Pons (tissue), 1 donor: ENCODE results near the gene MAB21L1.

Source experiments
- DNase-seq: peaks from one replicate; pipeline ENCODE4 v3.0.0-alpha.2; 2016; ENCODE audit warnings: low spot score

The MAB21L1 gene

GRCh38 chr13:35479706-35480105, 3.2 kb upstream of the MAB21L1 start:
- no peak for DNase-seq

DNA sequence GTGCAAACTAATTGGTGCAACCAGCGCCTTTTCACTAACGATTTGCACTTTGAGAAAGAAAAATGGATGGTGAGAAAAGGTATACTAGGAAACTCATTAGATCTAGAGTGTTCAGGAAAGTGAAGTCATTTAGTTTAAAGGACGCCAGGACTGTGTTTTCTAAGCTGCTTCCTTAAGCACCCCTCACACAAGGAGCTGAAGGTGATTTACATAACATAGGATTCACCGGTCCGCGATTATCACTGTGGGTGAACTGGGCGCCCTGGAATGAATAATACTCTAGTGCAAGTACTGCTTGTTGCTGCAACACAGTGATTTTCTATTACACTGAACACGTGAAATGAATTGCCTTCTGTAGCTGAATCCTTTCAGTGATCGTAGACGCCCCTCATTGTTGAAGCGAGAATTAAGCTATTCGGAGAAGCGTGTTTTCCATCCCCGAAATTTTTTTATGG, 2.6 kb upstream of the MAB21L1 start:
- no peak for DNase-seq

DNA sequence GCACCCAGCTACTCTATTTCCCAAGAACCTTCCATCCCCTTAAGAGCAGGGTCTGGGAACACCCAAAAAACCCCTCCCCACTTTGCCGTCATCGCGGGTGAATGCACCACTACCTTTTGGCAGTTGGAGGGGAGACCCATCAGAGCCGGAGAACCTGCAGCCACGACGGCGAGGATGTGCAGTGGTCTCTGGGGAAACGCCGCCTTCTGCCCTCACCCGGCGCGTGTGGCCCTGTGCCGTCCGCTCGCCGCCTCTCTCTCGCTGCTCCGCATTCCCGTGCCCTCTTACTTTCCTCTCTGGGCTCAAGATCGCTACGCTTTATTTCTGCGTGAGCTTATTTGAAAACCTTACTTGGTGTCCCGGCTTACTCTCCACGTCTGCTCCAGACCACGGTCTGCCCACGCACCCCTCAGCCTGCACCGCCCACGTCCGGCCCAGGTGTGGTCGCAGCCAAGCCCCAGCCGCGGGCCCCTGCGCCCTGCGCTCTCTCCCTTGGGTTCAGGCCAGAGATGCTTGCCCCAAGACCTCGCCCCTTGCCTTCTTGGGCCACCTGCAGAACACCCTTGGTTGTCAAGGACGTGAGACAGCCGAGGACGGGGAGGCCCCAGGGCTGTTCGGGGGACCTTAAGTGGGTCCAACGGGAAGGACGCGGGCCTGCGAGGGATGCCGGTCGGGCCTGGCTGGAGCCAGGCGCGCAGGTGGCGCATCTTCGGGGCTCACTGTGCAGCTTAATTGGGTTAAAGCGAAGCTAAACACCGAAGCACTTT, 2.0 kb upstream of the MAB21L1 start:
- no peak for DNase-seq

- no peak for DNase-seq
These were observed 977 bp upstream of the MAB21L1 start for GRCh38 chr13:35477386-35477946.

- DNase-seq = no peak
These were observed 1.1 kb downstream of the MAB21L1 start for GRCh38 chr13:35475212-35475959.

- DNase-seq = no peak
These were observed 1.8 kb downstream of the MAB21L1 start for GRCh38 chr13:35474496-35475211.

DNA sequence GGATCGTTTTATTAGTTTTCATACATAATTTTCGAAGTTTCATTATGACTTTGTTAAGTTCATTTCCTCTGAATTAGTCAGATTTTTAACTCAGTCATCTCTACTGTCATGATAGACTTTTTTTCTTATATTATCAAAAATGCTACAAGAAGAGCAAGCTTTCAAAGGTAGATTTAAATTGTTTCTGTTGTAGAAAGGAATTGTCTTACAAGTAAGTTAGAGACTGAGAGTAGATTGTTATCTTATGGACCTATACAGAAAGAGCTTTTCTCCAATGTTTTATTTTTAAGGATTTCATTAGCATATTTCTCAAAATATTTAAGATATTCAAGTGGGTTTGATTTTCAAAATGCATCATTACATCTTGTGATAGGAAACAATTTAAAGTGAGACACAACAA, 2.7 kb downstream of the MAB21L1 start:
- no peak for DNase-seq

GRCh38 chr13:35473206-35473775, 3.2 kb downstream of the MAB21L1 start:
- DNase-seq = no peak

- DNase-seq = no peak
These were observed 4.1 kb downstream of the MAB21L1 start for GRCh38 chr13:35472323-35472881.

GRCh38 chr13:35471706-35472322, 4.7 kb downstream of the MAB21L1 start:
- DNase-seq = no peak

GRCh38 chr13:35470671-35471661, 5.5 kb downstream of the MAB21L1 start:
- no peak for DNase-seq

- no peak for DNase-seq
These were observed 6.5 kb downstream of the MAB21L1 start for GRCh38 chr13:35469806-35470525.

GRCh38 chr13:35468195-35468594, 8.3 kb downstream of the MAB21L1 start:
- no peak for DNase-seq

GRCh38 chr13:35465371-35465770, 11.1 kb downstream of the MAB21L1 start:
- DNase-seq = no peak

DNA sequence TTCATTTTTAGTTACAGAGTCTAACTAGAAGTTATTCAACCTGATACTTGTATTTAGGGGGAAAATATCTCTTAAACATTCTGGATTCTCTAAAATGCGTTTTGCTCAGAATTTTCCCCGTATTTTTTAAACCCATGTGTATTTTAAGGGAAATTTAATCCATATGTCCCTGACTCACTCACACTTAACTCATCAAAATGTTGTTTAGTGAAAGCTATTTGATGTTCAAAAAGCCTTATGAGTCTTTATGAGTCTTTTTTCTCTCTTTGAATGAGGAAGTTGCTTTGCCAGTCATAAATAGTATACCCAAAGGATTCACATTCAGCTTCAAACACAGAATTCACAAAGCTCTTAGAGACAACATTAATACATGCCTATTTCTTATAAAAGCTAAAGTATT, 16.4 kb downstream of the MAB21L1 start:
- no peak for DNase-seq

DNA sequence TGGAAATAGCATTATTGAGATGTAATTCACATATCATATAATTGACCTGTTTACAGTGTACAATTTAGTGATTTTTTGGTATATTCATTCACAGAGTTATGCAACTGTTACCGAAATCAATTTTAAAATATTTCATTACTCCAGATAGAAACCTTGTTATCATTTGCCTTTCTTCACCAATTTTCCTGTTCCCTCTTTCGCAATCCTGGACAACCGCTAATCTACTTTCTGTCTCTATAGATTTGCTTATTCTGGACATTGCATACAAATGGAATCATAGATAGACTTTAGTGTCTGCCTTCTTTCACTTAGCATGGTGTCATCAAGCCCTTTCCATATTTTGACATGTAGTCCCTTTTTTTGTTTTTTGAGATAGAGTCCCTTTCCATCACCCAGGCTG, 19.2 kb downstream of the MAB21L1 start:
- DNase-seq = no peak

DNA sequence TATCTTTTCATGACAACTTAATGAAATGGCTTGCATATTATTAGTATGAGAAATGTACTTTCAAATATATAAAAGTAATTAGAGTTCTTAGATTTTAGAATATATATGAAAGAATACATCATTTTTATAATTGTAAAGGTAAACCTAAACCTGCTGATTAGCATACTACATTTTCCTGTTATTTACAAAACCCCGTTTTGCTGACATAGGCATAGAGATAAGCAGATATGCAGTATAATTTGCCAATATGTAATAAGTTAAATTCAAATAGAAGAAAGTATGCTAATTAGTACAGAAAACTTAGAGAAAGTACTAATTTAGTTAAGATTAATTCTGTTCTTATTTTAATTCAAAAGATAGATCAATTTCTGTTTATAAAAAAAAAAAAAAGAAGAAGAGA, 21.5 kb downstream of the MAB21L1 start:
- no peak for DNase-seq

GRCh38 chr13:35449821-35450220, 26.7 kb downstream of the MAB21L1 start:
- no peak for DNase-seq

GRCh38 chr13:35448465-35448864, 28.0 kb downstream of the MAB21L1 start:
- no peak for DNase-seq
